ENCODE measurements around the gene EMC10.

- no peak for TF ChIP-seq CTCF (IDR thresholded peaks at IDR 0.05; ENCODE audit: low read depth, low read length, poor library complexity, severe bottlenecking)
- no peak for TF ChIP-seq EZH2phosphoT487 (IDR thresholded peaks at IDR 0.05; ENCODE audit: borderline replicate concordance, low read length)
Measured at GRCh38 chr19:50501186-50501567, 24.9 kb downstream of the EMC10 start.
